GM10266 (cell line): Measurements from ENCODE around the gene CTTNBP2NL.

Source experiments
- DNase-seq: peaks from one replicate; pipeline ENCODE4 v3.0.0; 2012; ENCODE audit errors: extremely low spot score
- CTCF ChIP-seq: IDR thresholded peaks from 2 replicates; pipeline ENCODE4 v1.5.1; 2012; ENCODE audit warnings: mild to moderate bottlenecking, low read depth; ENCODE audit not compliant: control insufficient read depth, insufficient read depth; ENCODE audit errors: missing control alignments

Gene CTTNBP2NL

GRCh38 chr1:112402682-112403643, 6.9 kb downstream of the CTTNBP2NL start:
- no peak for TF ChIP-seq CTCF
- no peak for DNase-seq

GRCh38 chr1:112406771-112407170, 10.8 kb downstream of the CTTNBP2NL start:
- DNase-seq, result no peak
- no peak for TF ChIP-seq CTCF

GRCh38 chr1:112409414-112409813, 13.4 kb downstream of the CTTNBP2NL start:
- no peak for TF ChIP-seq CTCF
- no peak for DNase-seq

- no peak for DNase-seq
- TF ChIP-seq CTCF, result no peak
These were observed 14.7 kb downstream of the CTTNBP2NL start for GRCh38 chr1:112410673-112411072.

GRCh38 chr1:112417271-112417670, 21.3 kb downstream of the CTTNBP2NL start:
- no peak for DNase-seq
- no peak for TF ChIP-seq CTCF

GRCh38 chr1:112418099-112418892, 22.3 kb downstream of the CTTNBP2NL start:
- no peak for TF ChIP-seq CTCF
- no peak for DNase-seq
